Measurements from ENCODE around the gene COL15A1. TPM values are rescaled to one million over a fixed set of nuclear protein-coding genes. Genes with fewer than 3 reads are reported as not detected.

Gene COL15A1
- total RNA-seq, 2 experiments from 2014 or later, result 0.02 to 0.05 TPM

- CTCF ChIA-PET, result interaction anchor here (1.4 kb wide), 1 partner anchor 39 kb away, joined by 3 read pairs; no protein-coding TSS in a partner anchor
- Mint-ChIP-seq H3K36me3 (ENCODE audit: low read depth) (no peaks in the 10 kb centered on the region), H3K4me3 (no peak overlapping the region), H3K27me3 (ENCODE audit: low read depth) (peaks cover 2% of the 10 kb centered on the region), H3K4me1 (ENCODE audit: low read depth) (peaks cover 47% of the 10 kb centered on the region), H3K9me3 (no peaks in the 10 kb centered on the region), H3K27ac (no peak overlapping the region)
- no peak for DNase-seq
- intact Hi-C loops (cut with micrococcal nuclease), result no loop called here
Observed at GRCh38 chr9:99052815-99053715, 109.4 kb downstream of the COL15A1 start.

GRCh38 chr9:99054581-99054980, 110.9 kb downstream of the COL15A1 start:
- Mint-ChIP-seq H3K9me3 (no peaks in the 10 kb centered on the region), H3K4me1 (ENCODE audit: low read depth) (peaks cover 59% of the 10 kb centered on the region), H3K36me3 (ENCODE audit: low read depth) (no peaks in the 10 kb centered on the region), H3K27me3 (ENCODE audit: low read depth) (peaks cover 2% of the 10 kb centered on the region), H3K4me3 (no peak overlapping the region), H3K27ac (no peak overlapping the region)
- CTCF ChIA-PET, result interaction anchor here (0.5 to 2.0 kb wide), 7 partner anchors 11 to 130 kb away, joined by 3 to 8 read pairs (median 3); no protein-coding TSS in a partner anchor
- DNase-seq, result no peak
- intact Hi-C loops (cut with micrococcal nuclease), result no loop called here

- Mint-ChIP-seq H3K9me3 (no peaks in the 10 kb centered on the region), H3K27me3 (ENCODE audit: low read depth) (peaks cover 2% of the 10 kb centered on the region), H3K4me3 (no peak overlapping the region), H3K36me3 (ENCODE audit: low read depth) (no peaks in the 10 kb centered on the region), H3K27ac (no peak overlapping the region), H3K4me1 (ENCODE audit: low read depth) (peaks cover 61% of the 10 kb centered on the region)
- no peak for DNase-seq
- intact Hi-C loops (cut with micrococcal nuclease), result no loop called here
- CTCF ChIA-PET, result interaction anchor here (0.8 to 2.0 kb wide), 4 partner anchors 12 to 84 kb away, joined by 3 to 8 read pairs (median 4); no protein-coding TSS in a partner anchor
Observed at GRCh38 chr9:99055384-99055783, 111.7 kb downstream of the COL15A1 start.

- H3K27ac Mint-ChIP-seq, result no peak overlapping the region
- no peak for DNase-seq
- no peaks in the 10 kb centered on the region for H3K36me3 Mint-ChIP-seq (ENCODE audit: low read depth)
- no peak overlapping the region for H3K4me3 Mint-ChIP-seq
- no peaks in the 10 kb centered on the region for H3K9me3 Mint-ChIP-seq
- peaks cover 61% of the 10 kb centered on the region for H3K4me1 Mint-ChIP-seq (ENCODE audit: low read depth)
- CTCF ChIA-PET, result interaction anchor here (0.6 to 1.2 kb wide), 2 partner anchors 47 to 52 kb away, joined by 3 to 4 read pairs; no protein-coding TSS in a partner anchor
- intact Hi-C loops (cut with micrococcal nuclease), result loop anchor here (2.0 kb wide), 1 partner anchor 199 kb away; no protein-coding TSS in a partner anchor
- peaks cover 2% of the 10 kb centered on the region for H3K27me3 Mint-ChIP-seq (ENCODE audit: low read depth)
Observed at GRCh38 chr9:99056186-99056585, 112.5 kb downstream of the COL15A1 start.

DNA sequence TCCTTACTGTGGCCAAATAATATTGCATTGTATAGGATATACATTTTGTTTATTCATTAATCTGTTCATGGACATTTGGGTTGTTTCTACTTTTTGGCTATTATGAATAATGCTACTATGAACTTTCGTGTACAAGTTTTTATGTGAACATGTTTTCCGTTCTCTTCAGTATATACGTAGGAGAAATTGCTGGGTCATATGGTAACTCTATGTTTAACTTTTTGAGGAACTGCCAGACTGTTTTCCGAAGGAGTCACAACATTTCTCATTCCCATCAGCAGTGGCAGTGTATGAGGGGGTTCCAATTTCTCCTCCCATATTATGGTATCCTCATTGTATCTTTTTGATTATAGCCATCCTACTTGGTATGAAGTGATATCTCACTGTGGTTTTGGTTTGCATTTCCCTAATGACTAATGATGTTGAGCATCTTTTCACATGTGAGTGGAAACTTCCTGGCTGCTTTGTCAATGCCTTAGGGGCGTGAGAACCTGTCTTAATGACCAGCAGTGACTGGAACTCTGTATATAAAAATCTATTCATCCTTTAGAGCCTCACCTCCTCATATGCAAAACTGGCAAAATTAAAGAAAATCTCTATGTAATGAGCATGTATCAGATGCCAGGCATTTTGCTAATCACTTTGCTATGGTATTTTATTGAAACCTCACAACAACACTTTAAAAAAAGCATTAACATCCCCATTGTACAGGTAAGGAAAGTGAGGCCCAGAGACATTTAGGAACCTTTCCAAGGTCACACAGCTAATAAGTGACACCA, 113.4 kb downstream of the COL15A1 start:
- intact Hi-C loops (cut with micrococcal nuclease), result loop anchor here (1.0 to 2.0 kb wide), 6 partner anchors 12 to 246 kb away; no protein-coding TSS in a partner anchor
- no peaks in the 10 kb centered on the region for H3K36me3 Mint-ChIP-seq (ENCODE audit: low read depth)
- peaks cover 61% of the 10 kb centered on the region for H3K4me1 Mint-ChIP-seq (ENCODE audit: low read depth)
- H3K9me3 Mint-ChIP-seq, result no peaks in the 10 kb centered on the region
- H3K27me3 Mint-ChIP-seq (ENCODE audit: low read depth), result peaks cover 2% of the 10 kb centered on the region
- H3K4me3 Mint-ChIP-seq, result no peak overlapping the region
- no peak overlapping the region for H3K27ac Mint-ChIP-seq
- CTCF ChIA-PET, result interaction anchor here (1.0 to 3.4 kb wide), 4 partner anchors 47 to 62 kb away, joined by 3 to 12 read pairs (median 4); partner anchors contain the start of gene TGFBR1
- DNase-seq, result peak; percentile 65

GRCh38 chr9:99057665-99058625, 114.2 kb downstream of the COL15A1 start:
- no peaks in the 10 kb centered on the region for H3K36me3 Mint-ChIP-seq (ENCODE audit: low read depth)
- intact Hi-C loops (cut with micrococcal nuclease), result loop anchor here (1.0 to 2.0 kb wide), 11 partner anchors 11 to 1027 kb away; no protein-coding TSS in a partner anchor
- CTCF ChIA-PET, result interaction anchor here (1.0 to 3.4 kb wide), 5 partner anchors 46 to 85 kb away, joined by 3 to 12 read pairs (median 4); partner anchors contain the start of gene TGFBR1
- peaks cover 2% of the 10 kb centered on the region for H3K27me3 Mint-ChIP-seq (ENCODE audit: low read depth)
- peak overlapping the region; percentile 53 for H3K4me3 Mint-ChIP-seq
- DNase-seq, result peak; percentile 95
- peaks cover 58% of the 10 kb centered on the region for H3K4me1 Mint-ChIP-seq (ENCODE audit: low read depth)
- peak overlapping the region; percentile 73 for H3K27ac Mint-ChIP-seq
- no peaks in the 10 kb centered on the region for H3K9me3 Mint-ChIP-seq

- peak; percentile 41 for DNase-seq
- intact Hi-C loops (cut with micrococcal nuclease), result loop anchor here (1.0 to 2.0 kb wide), 7 partner anchors 18 to 1026 kb away; no protein-coding TSS in a partner anchor
- CTCF ChIA-PET, result interaction anchor here (0.7 to 3.4 kb wide), 4 partner anchors 44 to 104 kb away, joined by 3 to 12 read pairs (median 4); partner anchors contain the start of gene TGFBR1
- Mint-ChIP-seq H3K4me3 (peak overlapping the region; percentile 53), H3K27ac (peak overlapping the region; percentile 3), H3K9me3 (no peaks in the 10 kb centered on the region), H3K36me3 (ENCODE audit: low read depth) (no peaks in the 10 kb centered on the region), H3K27me3 (ENCODE audit: low read depth) (peaks cover under 1% of the 10 kb centered on the region), H3K4me1 (ENCODE audit: low read depth) (peaks cover 55% of the 10 kb centered on the region)
Observed at GRCh38 chr9:99058964-99059921, 115.5 kb downstream of the COL15A1 start.

GRCh38 chr9:99060621-99061020, 116.9 kb downstream of the COL15A1 start:
- Mint-ChIP-seq H3K4me3 (no peak overlapping the region), H3K27ac (no peak overlapping the region), H3K4me1 (ENCODE audit: low read depth) (peaks cover 51% of the 10 kb centered on the region), H3K9me3 (no peaks in the 10 kb centered on the region), H3K36me3 (ENCODE audit: low read depth) (no peaks in the 10 kb centered on the region), H3K27me3 (ENCODE audit: low read depth) (no peaks in the 10 kb centered on the region)
- no peak for DNase-seq
- CTCF ChIA-PET, result interaction anchor here (1.9 to 3.4 kb wide), 2 partner anchors 43 to 86 kb away, joined by 4 to 12 read pairs; partner anchors contain the start of gene TGFBR1
- intact Hi-C loops (cut with micrococcal nuclease), result no loop called here

GRCh38 chr9:99062549-99062948, 118.8 kb downstream of the COL15A1 start:
- no peaks in the 10 kb centered on the region for H3K36me3 Mint-ChIP-seq (ENCODE audit: low read depth)
- no peak for DNase-seq
- intact Hi-C loops (cut with micrococcal nuclease), result no loop called here
- H3K27ac Mint-ChIP-seq, result no peak overlapping the region
- H3K4me1 Mint-ChIP-seq (ENCODE audit: low read depth), result peaks cover 32% of the 10 kb centered on the region
- H3K4me3 Mint-ChIP-seq, result no peak overlapping the region
- H3K27me3 Mint-ChIP-seq (ENCODE audit: low read depth), result no peaks in the 10 kb centered on the region
- CTCF ChIA-PET, result interaction anchor here (0.8 kb wide), 1 partner anchor 64 kb away, joined by 4 read pairs; no protein-coding TSS in a partner anchor
- H3K9me3 Mint-ChIP-seq, result no peaks in the 10 kb centered on the region

DNA sequence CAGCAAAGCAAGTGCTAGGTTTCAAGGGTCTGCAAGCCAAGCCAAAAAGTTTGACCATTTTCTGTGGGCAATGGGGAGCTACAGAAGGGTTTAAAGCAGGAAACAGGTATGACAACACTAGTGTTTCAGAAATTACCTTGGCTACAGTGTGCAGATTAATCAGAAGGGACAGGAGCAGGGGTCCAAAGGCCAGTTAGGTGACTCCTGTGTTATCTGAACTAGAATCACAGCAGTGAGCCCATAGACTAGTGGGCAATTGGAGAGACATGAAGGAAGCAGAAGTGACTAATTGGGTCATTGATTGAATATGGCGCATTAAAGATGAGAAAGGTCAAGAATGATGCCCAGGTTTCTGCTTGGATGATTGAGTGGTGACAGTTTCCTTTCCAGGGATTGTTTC, 119.8 kb downstream of the COL15A1 start:
- Mint-ChIP-seq H3K36me3 (ENCODE audit: low read depth) (no peaks in the 10 kb centered on the region), H3K4me3 (no peak overlapping the region), H3K9me3 (no peaks in the 10 kb centered on the region), H3K27ac (no peak overlapping the region), H3K27me3 (ENCODE audit: low read depth) (no peaks in the 10 kb centered on the region), H3K4me1 (ENCODE audit: low read depth) (peaks cover 24% of the 10 kb centered on the region)
- intact Hi-C loops (cut with micrococcal nuclease), result no loop called here
- no peak for DNase-seq
- CTCF ChIA-PET, result interaction anchor here (0.9 kb wide), 1 partner anchor 77 kb away, joined by 3 read pairs; no protein-coding TSS in a partner anchor

Measured in activated naive CD4-positive, alpha-beta T cell treated with anti-CD3 and anti-CD28 coated beads for 36 hours (primary cell).